ENCODE results near the gene COX15.
"Not testable (repeated sequence)": the region's sequence is repeated elsewhere in the genome, so short reads cannot be mapped to it uniquely, and the experiment has no call there.

COX15 gene

GRCh38 chr10:99732033-99732842, at the start of gene COX15, which contains the start of gene CUTC:
COX15 (minus strand) TSS chr10:99732127; CDS start chr10:99732049, 78 bp downstream.
CUTC (plus strand) TSS chr10:99732234; CDS start chr10:99732349, 115 bp downstream.
- peak; percentile 97 for DNase-seq (ENCODE audit: low spot score)

DNA sequence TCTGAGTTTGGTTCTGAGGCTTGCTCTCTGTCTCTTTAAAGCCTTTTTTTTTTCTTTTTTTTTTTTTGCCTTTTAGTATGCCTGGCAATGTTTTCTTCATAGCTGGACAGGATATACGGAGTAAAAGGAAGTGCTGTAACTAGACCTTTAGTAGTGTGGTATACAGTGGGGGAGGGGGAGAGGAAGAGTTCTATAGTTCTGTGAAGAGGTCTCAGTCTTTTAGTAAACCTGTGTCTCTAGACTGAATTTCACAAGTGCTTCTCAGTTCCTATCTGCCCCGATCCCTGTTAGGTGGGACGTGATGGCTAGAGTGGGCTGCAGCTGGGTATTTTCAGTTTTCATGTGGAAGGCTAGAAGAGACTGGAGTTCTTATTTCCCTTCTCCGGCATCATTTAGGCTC, 47.4 kb upstream of the COX15 start:
- no peak for DNase-seq (ENCODE audit: low spot score)

GRCh38 chr10:99777918-99778714, 46.2 kb upstream of the COX15 start:
- no peak for DNase-seq (ENCODE audit: low spot score)

DNA sequence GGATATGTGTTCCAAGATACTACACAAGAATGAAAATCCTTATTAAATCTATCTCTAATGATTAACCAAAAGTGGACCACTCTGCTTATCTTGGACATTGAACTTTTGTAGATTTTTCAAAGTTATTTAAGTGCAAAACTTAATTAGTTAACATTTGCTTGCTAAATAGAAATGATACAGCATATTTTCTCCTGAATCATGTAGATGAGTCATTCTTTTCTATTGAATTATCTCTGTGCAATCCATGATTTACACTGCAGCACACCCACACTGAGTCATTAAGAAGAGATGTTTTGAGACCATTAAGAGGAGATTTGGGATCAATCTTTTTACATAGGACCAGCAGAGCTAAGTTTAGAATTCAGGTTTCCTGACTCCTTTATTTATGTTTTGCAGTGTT, 43.9 kb upstream of the COX15 start:
- no peak for DNase-seq (ENCODE audit: low spot score)

- no peak for DNase-seq (ENCODE audit: low spot score)
Measured at GRCh38 chr10:99770408-99771045, 38.6 kb upstream of the COX15 start.

DNA sequence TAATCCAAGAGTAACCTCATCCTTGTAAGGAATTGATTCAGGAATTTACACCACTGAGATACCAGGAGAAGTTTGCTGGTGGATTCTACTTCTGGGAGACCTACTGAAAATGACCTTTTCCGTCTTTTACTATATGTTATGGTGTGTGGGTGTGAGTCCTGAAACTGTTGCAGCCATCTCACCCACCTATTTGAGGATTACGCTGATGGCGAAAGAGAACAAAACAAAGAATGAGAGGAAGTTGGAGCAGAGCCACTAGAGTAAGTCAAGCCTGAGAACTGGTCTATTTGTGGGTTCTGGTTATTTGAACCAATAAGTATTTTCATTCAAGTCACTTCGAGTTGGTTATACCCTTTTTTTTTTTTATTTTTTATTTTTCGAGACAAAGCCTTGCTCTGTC, 37.8 kb upstream of the COX15 start:
- no peak for DNase-seq (ENCODE audit: low spot score)

DNA sequence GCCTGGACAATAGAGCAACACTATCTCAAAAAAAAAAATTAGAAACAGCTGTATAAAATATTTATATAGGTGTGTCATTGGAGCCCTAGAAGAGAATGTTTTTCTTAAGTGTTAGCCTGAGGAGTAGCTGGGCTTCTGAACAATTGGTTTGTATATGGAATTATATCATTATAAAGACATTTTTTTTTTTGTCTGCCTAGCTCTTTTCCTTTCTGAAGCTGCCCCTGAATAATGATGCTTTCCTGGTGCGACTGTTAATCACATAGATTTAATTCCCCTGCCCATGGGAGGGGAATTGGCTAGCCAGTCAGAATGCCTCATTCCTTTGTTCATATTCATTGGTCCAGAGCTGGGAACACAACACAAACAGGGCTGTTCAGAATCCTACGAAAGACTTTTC, 36.6 kb upstream of the COX15 start:
- DNase-seq (ENCODE audit: low spot score): no peak

GRCh38 chr10:99767901-99768300, 36.0 kb upstream of the COX15 start:
- DNase-seq (ENCODE audit: low spot score): no peak

- no peak for DNase-seq (ENCODE audit: low spot score)
Measured at GRCh38 chr10:99766302-99766681, 34.4 kb upstream of the COX15 start.

GRCh38 chr10:99765672-99766301, 33.9 kb upstream of the COX15 start:
- DNase-seq (ENCODE audit: low spot score): no peak

- DNase-seq (ENCODE audit: low spot score): no peak
Measured at GRCh38 chr10:99761365-99761764, 29.4 kb upstream of the COX15 start.

GRCh38 chr10:99760321-99760720, 28.4 kb upstream of the COX15 start:
- DNase-seq (ENCODE audit: low spot score): no peak

DNA sequence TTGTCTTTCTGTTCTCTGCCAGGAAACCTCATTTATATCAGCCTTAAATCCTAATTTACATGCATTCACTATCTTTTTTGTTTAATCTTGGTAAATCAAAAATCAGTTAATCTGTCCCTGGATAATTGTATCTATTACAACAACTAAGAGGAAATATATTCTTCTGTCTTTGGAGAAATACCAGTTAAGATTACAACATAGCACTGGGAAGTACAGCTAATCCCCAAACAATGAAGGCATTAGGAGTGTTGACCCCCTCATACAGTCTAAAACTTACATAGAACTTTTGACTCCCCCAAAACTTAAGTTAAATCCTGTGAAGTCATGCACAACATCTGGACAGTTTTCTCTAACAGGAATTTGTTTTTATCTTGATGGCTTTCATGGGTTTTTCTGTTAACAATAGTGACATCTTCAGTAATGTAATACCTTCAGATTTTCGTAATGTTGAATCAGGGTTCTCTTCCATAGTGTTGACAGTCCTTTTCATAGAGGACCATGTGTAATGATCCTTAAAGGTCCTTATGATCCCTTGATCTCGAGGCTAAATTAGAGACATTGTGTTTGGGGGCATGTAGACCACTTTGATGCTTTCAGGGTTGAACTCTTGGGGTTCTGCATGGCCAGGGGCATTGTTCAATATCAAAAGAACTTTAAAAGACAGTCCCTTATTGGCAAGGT, 26.4 kb upstream of the COX15 start:
- DNase-seq (ENCODE audit: low spot score): no peak

DNA sequence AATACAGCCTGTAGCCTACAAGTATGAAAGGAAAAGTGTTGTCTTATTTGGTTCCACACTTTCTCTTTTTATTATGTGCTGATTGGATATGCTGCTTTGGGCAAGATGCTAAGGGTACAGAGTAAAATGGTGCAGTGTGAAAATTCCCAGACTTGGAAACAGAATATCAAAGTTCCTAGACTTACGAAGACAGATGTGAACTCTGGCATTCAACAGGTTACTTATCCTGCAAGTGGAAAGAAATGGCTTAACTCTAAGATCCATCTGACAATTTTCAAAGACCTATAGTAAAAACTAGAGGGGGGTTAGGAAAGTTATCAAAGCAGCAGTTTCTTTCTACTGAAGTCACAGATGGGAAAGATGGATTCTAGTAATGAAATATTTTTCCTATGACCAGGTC, 24.2 kb upstream of the COX15 start:
- no peak for DNase-seq (ENCODE audit: low spot score)

DNA sequence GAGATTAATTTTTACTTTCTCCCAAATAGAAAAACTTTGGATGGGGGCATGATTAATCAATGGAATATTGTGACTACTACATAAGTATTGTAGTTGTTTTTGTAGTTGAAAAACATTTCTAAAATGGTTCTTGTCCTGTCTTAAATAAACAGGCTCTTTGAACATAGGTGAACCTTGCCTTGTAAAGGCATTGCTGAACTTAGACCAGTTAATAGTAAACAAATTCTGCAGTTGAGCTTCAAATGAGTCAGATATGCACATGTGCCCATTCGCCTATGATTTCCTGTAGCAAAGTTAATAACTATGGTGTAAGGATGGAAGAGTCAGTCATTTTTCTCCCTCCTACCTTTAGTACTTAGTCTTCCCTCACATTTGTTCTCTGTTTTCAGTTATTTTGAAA, 22.7 kb upstream of the COX15 start:
- no peak for DNase-seq (ENCODE audit: low spot score)

DNA sequence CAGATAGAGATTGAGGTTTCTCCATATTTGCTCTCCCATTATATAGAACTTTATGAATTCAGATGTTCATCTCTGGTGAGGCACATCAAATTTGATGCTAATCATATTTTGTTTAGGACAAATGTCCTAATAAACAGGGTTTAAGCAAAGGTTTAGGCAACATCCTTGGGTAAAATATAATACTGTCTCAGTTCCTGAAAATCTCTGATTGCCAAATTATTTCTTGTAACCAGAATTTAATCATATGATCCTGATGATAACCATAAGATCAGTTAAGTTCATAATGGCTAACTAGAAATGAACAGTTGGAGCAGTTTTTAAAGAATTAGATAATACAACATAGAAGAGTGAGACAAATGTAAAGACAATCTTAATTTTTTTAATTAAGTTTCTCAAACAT, 18.7 kb upstream of the COX15 start:
- DNase-seq (ENCODE audit: low spot score): no peak

- DNase-seq (ENCODE audit: low spot score): no peak
Measured at GRCh38 chr10:99748823-99749451, 17.0 kb upstream of the COX15 start.

DNA sequence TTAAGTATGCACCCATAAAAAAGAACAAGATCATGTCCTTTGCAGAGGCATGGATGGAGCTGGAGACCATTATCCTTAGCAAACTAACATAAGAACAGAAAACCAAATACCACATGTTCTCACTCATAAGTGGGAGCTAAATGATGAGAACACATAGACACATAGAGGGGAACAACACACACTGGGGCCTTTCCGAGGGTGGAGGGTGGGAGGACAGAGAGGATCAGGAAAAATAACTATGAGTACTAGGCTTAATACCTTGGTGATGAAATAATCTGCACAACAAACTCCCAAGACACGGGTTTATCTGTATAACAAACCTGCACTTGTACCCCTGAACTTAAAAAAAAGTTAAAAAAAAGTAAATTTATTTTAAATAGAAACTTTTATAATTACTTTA, 14.2 kb upstream of the COX15 start:
- not testable (repeated sequence) for DNase-seq (ENCODE audit: low spot score)

GRCh38 chr10:99743841-99744240, 11.9 kb upstream of the COX15 start:
- no peak for DNase-seq (ENCODE audit: low spot score)

DNA sequence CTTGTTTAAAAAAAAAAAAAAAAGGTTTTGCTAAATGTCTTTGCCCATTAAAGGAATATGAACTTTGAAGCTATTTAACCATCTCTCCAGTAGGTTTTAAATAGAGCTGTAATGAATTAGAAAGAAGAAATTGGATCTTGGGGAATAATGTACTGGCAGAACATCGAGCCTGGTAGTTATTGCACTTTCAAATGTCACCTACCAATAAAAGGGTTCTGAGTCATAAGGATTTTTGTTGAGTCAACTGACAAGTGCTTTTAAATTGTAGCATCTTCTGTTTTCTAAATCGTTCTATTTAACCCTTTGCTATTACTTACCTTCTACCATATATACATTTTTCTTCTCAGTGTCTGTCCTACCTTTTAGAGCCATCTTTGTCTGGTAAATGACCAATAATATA, 10.8 kb upstream of the COX15 start:
- DNase-seq (ENCODE audit: low spot score): no peak

- DNase-seq (ENCODE audit: low spot score): no peak
Measured at GRCh38 chr10:99742254-99742653, 10.3 kb upstream of the COX15 start.

All from ecto neural progenitor cell (in vitro differentiated cells).